HG03097 (cell line): Measurements from ENCODE around the gene RBM38.

Source experiments
- ATAC-seq: cut with Tn5 transposase; IDR thresholded peaks from one replicate; pipeline ENCODE4 v1.9.1; 2021; ENCODE audit not compliant: unreplicated experiment, low FRiP score

RBM38 gene

DNA sequence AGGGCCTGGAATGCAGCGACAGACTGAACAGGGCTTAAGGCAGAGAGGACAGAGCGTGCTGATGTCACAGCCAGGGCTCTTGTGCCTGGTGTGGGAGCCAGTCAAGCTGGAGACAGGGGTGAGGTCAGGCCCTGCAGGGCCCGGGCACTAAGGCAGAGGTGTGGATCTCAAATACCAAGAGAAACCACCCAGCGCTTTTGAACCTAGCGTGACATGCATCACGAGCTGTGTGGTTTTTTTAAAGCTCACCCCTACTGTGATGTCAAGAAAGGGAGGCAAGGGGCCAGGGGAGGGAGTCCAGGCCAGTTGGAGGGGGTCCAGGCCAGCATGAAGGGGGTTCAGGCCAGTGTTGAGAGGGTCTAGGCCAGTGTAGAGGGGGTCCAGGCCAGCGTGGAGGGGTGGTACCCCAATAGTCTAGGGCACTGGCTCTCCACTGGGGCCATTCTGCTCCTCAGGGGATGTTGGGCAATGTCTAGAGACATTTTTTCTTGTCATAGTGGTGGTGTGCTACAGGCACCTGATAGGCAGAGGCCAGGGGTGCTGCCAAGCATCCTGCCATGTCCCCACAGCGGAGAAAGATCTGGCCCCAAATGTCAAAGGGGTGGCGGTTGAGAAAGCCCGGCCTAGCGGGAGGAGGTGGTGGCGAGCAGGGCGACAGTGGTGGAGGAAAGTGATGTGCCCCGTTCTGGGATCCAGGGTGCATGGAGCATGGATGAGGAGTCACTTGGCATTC, 42.6 kb downstream of the RBM38 start:
- no peak for ATAC-seq

GRCh38 chr20:57434390-57434700, 43.1 kb downstream of the RBM38 start:
- ATAC-seq, result no peak

- ATAC-seq, result no peak
These were observed 43.9 kb downstream of the RBM38 start for GRCh38 chr20:57435105-57435497.

DNA sequence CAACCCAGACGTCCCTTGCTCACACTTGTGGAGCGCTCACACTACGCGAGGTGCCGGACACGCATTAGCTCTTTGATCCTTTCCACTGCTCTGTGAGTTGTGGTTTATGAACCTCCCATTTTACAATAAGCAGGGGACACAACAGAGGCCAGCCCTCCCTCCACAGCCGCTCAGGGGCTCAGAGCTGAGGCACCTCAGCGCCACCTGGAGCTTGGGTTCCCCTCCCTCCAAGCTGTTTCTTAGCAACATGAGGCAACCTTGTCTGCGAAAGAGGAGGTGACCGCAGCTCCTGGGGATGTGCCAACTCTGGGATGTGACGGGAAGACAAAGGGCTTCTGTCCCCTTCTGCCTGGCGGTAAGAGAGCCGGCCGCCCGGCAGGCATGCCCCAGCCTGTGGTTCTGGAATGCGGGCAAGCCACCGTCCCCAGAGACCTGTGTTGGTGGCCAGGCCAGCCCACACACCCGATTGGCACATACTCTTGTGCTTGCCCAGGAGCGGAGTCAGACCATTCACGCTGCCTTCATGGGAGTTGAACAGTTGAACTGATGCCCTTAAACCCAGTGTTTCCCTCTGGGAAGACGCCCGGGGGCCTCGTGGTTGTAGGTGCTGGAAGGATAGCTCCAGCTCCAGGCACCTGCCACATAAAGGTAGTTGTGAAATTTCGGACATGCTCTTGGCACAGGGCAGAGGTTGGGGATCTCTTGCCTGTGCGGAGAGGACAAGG, 44.5 kb downstream of the RBM38 start:
- no peak for ATAC-seq

GRCh38 chr20:57436223-57436545, 45.0 kb downstream of the RBM38 start:
- no peak for ATAC-seq

- no peak for ATAC-seq
These were observed 46.1 kb downstream of the RBM38 start for GRCh38 chr20:57437267-57437666.

DNA sequence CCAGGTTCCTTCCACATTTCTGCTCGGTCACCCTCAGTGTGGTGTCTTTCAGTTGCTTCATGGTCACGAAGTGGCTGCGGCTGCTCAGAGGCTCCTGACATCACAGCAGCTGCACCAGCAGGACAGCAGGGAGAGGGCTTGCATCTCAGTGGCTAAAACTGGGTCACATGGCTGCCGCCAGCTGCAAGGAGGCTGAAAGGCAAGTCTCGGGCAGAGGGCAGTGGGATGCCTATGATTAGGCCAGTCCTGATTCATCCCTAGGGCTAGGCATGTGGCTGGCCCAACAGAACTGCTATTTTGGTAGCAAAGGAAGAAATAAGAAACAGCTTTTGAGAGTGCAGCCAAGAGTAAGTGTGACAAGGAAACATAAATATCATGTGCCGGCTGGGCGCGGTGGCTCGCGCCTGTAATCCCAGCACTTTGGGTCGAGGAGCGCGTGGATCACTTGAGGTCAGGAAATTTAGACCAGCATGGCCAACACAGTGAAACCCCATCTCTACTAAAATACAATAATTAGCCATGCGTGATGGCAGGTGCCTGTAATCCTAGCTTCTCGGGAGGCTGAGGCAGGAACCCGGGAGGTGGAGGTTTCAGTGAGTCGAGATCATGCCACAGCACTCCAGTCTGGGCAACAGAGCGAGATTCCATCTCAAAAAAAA, 46.6 kb downstream of the RBM38 start:
- ATAC-seq, result no peak

DNA sequence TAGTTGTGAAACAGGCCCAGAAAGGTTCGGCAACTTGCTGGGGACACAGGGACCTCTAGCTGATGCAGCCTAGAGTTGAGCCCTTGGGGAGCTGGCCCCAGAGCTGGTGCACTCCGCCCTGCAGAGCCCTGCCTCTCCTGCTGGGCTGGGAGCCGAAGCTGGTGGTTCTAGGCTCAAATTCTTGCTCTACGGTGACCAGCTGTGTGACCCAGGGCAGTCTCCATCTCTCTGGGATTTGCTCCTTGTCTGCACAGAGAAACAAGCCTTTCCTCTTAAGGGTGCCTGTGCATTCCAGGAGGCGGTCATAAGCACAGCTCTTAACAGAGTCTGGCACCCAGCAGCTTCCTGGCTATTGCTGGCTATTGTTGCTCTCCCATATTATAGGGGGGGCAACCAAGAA, 47.4 kb downstream of the RBM38 start:
- ATAC-seq, result no peak

DNA sequence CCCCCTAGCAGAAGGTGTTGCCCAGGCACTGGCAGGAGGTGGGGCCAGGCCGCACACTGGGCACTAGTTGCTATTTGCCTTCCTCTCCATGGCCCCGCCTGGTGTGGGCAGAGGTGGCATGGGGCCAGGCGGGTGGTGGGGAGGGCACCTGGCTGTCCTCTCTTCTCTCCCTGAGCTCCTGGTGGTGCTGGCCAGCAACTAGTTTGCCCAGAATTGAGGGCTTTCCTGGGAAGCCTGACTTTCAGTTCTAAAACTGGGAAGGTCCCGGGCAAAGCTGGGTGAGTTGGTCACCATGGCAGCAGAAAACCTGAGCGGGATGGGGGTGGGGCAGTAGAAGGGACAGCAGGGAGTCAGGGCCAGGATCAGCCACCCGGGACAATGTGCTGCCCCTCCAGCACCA, 48.2 kb downstream of the RBM38 start:
- no peak for ATAC-seq

GRCh38 chr20:57439993-57440392, 48.8 kb downstream of the RBM38 start:
- ATAC-seq, result no peak

DNA sequence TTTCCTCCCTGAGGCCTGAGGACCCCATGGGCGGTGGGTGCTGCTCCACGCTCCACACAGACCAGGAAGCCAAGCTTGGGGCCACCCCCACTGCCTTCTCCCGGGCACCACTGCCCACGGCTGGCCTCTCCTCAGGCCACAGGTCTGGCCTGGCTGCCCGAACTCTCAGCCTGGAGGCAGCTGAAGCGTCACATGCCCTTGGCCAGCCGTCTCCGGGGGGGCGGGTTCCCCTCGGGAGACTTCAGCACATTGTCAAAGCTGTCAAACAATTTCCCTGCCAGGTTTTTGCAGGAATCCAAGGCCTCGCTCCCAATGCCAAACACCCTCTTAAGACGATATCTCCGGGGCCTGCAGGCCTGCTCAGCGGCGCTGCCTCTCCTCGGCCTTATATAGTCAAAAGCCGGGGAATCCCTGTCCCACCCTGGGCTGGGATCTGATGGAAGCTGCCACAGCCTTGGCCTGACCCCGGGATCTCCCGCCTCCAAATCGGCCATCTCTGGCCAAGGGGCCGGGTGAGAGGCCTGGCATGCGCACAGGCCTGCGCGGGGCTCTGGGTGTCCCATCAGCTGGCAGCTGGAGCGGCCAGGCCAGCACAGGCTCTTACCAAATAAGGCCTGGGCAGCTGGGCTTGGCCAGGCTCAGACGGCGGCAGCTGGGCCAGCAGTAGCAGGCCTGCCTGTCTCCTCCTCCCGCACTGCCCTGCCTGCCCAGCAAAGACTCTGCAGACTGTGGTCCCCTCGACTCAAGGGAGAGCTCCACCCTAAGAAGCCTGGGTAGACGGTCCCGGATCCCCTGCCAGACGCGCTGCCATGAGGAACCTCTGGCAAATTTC, 49.7 kb downstream of the RBM38 start:
- no peak for ATAC-seq

GRCh38 chr20:57441510-57442154, 50.4 kb downstream of the RBM38 start:
- no peak for ATAC-seq

DNA sequence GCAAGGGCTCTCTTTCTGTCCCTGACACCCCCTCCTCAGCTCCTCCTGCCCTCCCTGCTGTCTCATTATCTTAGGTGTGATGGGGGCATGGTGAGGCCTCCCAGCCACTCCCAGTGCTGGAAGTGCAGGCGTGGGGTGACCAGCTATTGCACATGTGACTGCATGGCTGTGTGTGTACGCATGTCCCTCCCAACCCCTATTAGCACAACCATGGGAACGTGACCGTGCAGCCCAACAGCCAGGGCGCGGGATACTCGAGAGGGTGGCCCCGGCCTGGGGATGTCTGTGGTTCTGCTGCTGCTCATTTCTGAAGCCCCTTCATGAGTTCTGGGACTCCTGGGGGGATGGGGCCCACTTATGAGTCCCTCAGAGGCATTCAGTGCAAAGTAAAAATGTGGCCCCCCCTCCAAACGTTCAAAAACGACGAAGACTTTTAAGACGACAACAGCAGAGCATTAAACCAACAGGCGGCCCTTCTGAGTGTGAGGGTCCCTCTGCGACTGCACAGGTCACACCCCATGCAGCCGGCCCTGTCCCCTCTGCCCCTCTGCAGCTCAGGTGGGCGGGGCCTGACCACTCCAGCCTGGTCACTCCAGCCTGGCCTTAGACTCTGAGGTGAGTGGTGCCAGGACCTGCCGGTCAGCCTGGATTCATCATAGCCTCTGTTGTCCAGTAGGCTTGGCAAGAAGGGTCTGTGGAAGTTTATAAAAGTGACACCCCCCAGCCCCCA, 51.1 kb downstream of the RBM38 start:
- no peak for ATAC-seq

- no peak for ATAC-seq
These were observed 51.7 kb downstream of the RBM38 start for GRCh38 chr20:57442888-57443239.

GRCh38 chr20:57443349-57444265, 52.4 kb downstream of the RBM38 start:
- no peak for ATAC-seq

DNA sequence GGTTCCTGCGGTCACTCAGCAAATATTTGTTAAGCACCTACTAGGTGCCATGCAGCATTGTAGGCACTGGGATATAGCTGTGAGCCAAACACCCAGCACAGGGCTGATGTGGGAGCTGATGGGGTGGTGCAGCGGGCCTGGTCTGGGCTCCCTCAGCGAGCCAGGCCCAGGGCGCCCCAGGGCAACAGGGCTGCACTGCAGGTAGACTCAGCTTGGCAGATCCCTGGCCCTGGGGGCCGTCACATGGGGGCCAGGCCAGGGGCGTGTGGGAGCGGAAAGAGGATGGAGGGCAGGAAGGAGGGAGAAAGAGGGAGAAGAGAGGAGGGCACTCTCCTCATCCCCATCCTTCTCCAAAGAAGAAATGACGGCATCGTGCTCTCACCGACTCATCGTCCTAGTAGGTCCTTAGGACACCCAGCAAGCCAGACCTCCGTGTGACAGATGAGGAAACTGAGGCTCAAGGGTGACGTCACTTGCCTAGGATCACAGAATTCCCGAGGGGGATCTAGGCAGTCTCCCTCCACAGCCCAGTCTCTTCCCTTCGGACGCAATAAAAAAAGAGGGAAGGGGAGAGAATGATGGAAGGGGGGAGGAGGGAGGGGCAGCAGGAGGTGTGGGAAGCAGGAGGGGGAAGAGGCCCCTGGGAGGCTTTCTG, 53.3 kb downstream of the RBM38 start:
- no peak for ATAC-seq

GRCh38 chr20:57445298-57445697, 54.1 kb downstream of the RBM38 start:
- no peak for ATAC-seq

DNA sequence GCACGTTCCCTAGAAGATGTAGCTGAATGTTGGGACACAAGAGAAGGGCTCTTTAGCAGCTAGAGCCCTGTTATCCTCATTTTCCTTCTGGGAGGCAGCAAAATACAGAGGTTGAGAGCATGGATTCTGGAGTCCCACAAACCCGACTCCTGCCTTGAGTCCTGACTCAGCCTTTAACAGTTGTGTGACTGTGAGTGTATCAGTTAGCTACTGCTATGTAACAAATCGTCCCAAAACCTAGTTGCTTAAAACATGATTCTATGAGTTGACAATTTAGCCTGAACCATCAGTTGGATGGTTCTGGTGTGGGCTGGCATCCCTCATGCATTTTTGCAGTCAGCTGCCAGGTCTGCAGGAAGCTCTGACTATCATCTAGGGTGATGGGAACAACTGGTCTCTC, 54.6 kb downstream of the RBM38 start:
- ATAC-seq, result no peak
